Muscle layer of colon (tissue), 2 donors: ENCODE measurements around the gene AGPAT4.

Experiments
- H3K27ac ChIP-seq: one replicate; pipeline ENCODE4 v1.7.0; 2013; ENCODE audit warnings: low read depth, mild to moderate bottlenecking, low read length, moderate library complexity
- H3K27me3 ChIP-seq, 2 donors: one replicate each; pipeline ENCODE4 v1.7.0; 2013; ENCODE audit warnings: low read length in 2 of 2, mild to moderate bottlenecking in 2 of 2; ENCODE audit not compliant: insufficient read depth in 2 of 2, control insufficient read depth in 1 of 2
- H3K36me3 ChIP-seq: one replicate; pipeline ENCODE4 v1.7.0; 2013; ENCODE audit warnings: mild to moderate bottlenecking, low read length; ENCODE audit not compliant: insufficient read depth
- H3K4me1 ChIP-seq: one replicate; pipeline ENCODE4 v1.7.0; 2013; ENCODE audit warnings: mild to moderate bottlenecking, low read length; ENCODE audit not compliant: insufficient read depth
- H3K4me3 ChIP-seq, 2 donors: one replicate each; pipeline ENCODE4 v1.7.0; 2013; ENCODE audit warnings: low read length in 2 of 2, low read depth in 1 of 2, mild to moderate bottlenecking in 1 of 2, moderate library complexity in 1 of 2
- H3K9ac ChIP-seq: one replicate; pipeline ENCODE4 v1.7.0; 2013; ENCODE audit warnings: low read length
- H3K9me3 ChIP-seq: one replicate; pipeline ENCODE4 v1.7.0; 2013; ENCODE audit warnings: mild to moderate bottlenecking, low read length
- donor health status: abdominal sarcoma.
- donor health status: Adenocarcinoma of cecum.

AGPAT4 gene

GRCh38 chr6:161111261-161111660 lies 162.6 kb downstream of the AGPAT4 start:
- Histone ChIP-seq H3K27ac (no peak overlapping the region), H3K9ac (no peak overlapping the region), H3K9me3 (no peaks in the 10 kb centered on the region), H3K4me3 (no peak overlapping the region), H3K4me1 (no peaks in the 10 kb centered on the region), H3K36me3 (peaks cover 86% of the 10 kb centered on the region), H3K27me3 (no peaks in the 10 kb centered on the region)

GRCh38 chr6:161110028-161110779 lies 163.7 kb downstream of the AGPAT4 start:
- no peaks in the 10 kb centered on the region for H3K4me1 ChIP-seq
- no peak overlapping the region for H3K27ac ChIP-seq
- H3K36me3 ChIP-seq: peaks cover 78% of the 10 kb centered on the region
- H3K9me3 ChIP-seq: no peaks in the 10 kb centered on the region
- no peak overlapping the region for H3K9ac ChIP-seq
- H3K4me3 ChIP-seq: no peak overlapping the region
- H3K27me3 ChIP-seq: no peaks in the 10 kb centered on the region

- Histone ChIP-seq H3K4me1 (no peaks in the 10 kb centered on the region), H3K36me3 (peaks cover 77% of the 10 kb centered on the region), H3K9me3 (no peaks in the 10 kb centered on the region), H3K27me3 (no peaks in the 10 kb centered on the region), H3K4me3 (no peak overlapping the region), H3K9ac (no peak overlapping the region), H3K27ac (no peak overlapping the region)
Observed at GRCh38 chr6:161109366-161109765, 164.5 kb downstream of the AGPAT4 start.

- no peak overlapping the region for H3K27ac ChIP-seq
- H3K4me1 ChIP-seq: no peaks in the 10 kb centered on the region
- H3K9ac ChIP-seq: no peak overlapping the region
- peaks cover 77% of the 10 kb centered on the region for H3K36me3 ChIP-seq
- H3K9me3 ChIP-seq: no peaks in the 10 kb centered on the region
- no peak overlapping the region for H3K4me3 ChIP-seq
- H3K27me3 ChIP-seq: no peaks in the 10 kb centered on the region
Observed at GRCh38 chr6:161108916-161109315, 164.9 kb downstream of the AGPAT4 start.

- H3K36me3 ChIP-seq: peaks cover 81% of the 10 kb centered on the region
- H3K4me1 ChIP-seq: no peaks in the 10 kb centered on the region
- no peaks in the 10 kb centered on the region for H3K27me3 ChIP-seq
- no peak overlapping the region for H3K9ac ChIP-seq
- H3K27ac ChIP-seq: no peak overlapping the region
- no peak overlapping the region for H3K4me3 ChIP-seq
- H3K9me3 ChIP-seq: no peaks in the 10 kb centered on the region
Observed at GRCh38 chr6:161107779-161108730, 165.8 kb downstream of the AGPAT4 start.

- Histone ChIP-seq H3K36me3 (peaks cover 62% of the 10 kb centered on the region), H3K9me3 (no peaks in the 10 kb centered on the region), H3K4me3 (no peak overlapping the region), H3K27me3 (no peaks in the 10 kb centered on the region), H3K9ac (no peak overlapping the region), H3K27ac (no peak overlapping the region), H3K4me1 (no peaks in the 10 kb centered on the region)
Observed at GRCh38 chr6:161105408-161105807, 168.5 kb downstream of the AGPAT4 start.

- no peak overlapping the region for H3K9ac ChIP-seq
- no peaks in the 10 kb centered on the region for H3K9me3 ChIP-seq
- no peak overlapping the region for H3K4me3 ChIP-seq
- no peaks in the 10 kb centered on the region for H3K27me3 ChIP-seq
- H3K36me3 ChIP-seq: peaks cover 62% of the 10 kb centered on the region
- H3K4me1 ChIP-seq: no peaks in the 10 kb centered on the region
- H3K27ac ChIP-seq: no peak overlapping the region
Observed at GRCh38 chr6:161104966-161105365, 168.9 kb downstream of the AGPAT4 start.

GRCh38 chr6:161103475-161103874 lies 170.4 kb downstream of the AGPAT4 start:
- H3K9ac ChIP-seq: no peak overlapping the region
- peaks cover 60% of the 10 kb centered on the region for H3K36me3 ChIP-seq
- H3K27ac ChIP-seq: no peak overlapping the region
- H3K4me3 ChIP-seq: no peak overlapping the region
- no peaks in the 10 kb centered on the region for H3K4me1 ChIP-seq
- H3K27me3 ChIP-seq: no peaks in the 10 kb centered on the region
- no peaks in the 10 kb centered on the region for H3K9me3 ChIP-seq

GRCh38 chr6:161101517-161101916 lies 172.3 kb downstream of the AGPAT4 start:
- H3K4me3 ChIP-seq: no peak overlapping the region
- peaks cover 52% of the 10 kb centered on the region for H3K36me3 ChIP-seq
- no peak overlapping the region for H3K9ac ChIP-seq
- H3K27me3 ChIP-seq: no peaks in the 10 kb centered on the region
- no peaks in the 10 kb centered on the region for H3K4me1 ChIP-seq
- H3K9me3 ChIP-seq: no peaks in the 10 kb centered on the region
- no peak overlapping the region for H3K27ac ChIP-seq

- no peak overlapping the region for H3K27ac ChIP-seq
- no peak overlapping the region for H3K9ac ChIP-seq
- H3K27me3 ChIP-seq: no peaks in the 10 kb centered on the region
- no peaks in the 10 kb centered on the region for H3K4me1 ChIP-seq
- no peaks in the 10 kb centered on the region for H3K9me3 ChIP-seq
- peaks cover 51% of the 10 kb centered on the region for H3K36me3 ChIP-seq
- no peak overlapping the region for H3K4me3 ChIP-seq
Observed at GRCh38 chr6:161100072-161100471, 173.8 kb downstream of the AGPAT4 start.

- H3K36me3 ChIP-seq: peaks cover 54% of the 10 kb centered on the region
- H3K9ac ChIP-seq: no peak overlapping the region
- H3K4me1 ChIP-seq: no peaks in the 10 kb centered on the region
- no peaks in the 10 kb centered on the region for H3K27me3 ChIP-seq
- no peak overlapping the region for H3K27ac ChIP-seq
- H3K9me3 ChIP-seq: no peaks in the 10 kb centered on the region
- H3K4me3 ChIP-seq: no peak overlapping the region
Observed at GRCh38 chr6:161095916-161096315, 177.9 kb downstream of the AGPAT4 start.
